Measurements from ENCODE around the gene NEIL1.
"Not testable (repeated sequence)": the region's sequence is repeated elsewhere in the genome, so short reads cannot be mapped to it uniquely, and the experiment has no call there.

NEIL1 gene, protein sequence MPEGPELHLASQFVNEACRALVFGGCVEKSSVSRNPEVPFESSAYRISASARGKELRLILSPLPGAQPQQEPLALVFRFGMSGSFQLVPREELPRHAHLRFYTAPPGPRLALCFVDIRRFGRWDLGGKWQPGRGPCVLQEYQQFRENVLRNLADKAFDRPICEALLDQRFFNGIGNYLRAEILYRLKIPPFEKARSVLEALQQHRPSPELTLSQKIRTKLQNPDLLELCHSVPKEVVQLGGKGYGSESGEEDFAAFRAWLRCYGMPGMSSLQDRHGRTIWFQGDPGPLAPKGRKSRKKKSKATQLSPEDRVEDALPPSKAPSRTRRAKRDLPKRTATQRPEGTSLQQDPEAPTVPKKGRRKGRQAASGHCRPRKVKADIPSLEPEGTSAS

DNA sequence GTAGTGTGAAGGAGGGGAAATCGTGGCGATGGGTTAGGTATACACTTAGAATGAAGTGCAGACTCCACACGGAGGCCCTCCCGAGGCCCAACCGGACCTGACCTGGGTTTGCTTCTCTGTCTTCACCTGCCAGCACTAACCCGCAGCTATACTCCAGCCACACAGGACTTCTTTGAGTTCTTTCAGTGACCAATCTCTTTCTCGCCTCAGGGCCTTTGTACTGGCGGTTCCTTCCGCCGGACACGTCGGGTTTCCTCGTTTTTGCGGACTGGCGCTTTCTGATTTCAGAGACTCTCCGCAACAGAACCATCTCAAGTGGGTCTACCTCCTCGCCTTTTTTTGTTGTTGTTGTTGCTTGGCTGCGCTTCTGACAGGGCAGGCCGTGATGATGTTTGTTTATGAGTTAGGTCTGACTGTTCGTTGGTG is at the start of gene NEIL1:
Gene NEIL1 (plus strand): TSS at position 244 of the 426 bp plus-strand sequence. CDS start 1,867 bp downstream, outside the sequence.
- DNase-seq, result peak; percentile 11

DNA sequence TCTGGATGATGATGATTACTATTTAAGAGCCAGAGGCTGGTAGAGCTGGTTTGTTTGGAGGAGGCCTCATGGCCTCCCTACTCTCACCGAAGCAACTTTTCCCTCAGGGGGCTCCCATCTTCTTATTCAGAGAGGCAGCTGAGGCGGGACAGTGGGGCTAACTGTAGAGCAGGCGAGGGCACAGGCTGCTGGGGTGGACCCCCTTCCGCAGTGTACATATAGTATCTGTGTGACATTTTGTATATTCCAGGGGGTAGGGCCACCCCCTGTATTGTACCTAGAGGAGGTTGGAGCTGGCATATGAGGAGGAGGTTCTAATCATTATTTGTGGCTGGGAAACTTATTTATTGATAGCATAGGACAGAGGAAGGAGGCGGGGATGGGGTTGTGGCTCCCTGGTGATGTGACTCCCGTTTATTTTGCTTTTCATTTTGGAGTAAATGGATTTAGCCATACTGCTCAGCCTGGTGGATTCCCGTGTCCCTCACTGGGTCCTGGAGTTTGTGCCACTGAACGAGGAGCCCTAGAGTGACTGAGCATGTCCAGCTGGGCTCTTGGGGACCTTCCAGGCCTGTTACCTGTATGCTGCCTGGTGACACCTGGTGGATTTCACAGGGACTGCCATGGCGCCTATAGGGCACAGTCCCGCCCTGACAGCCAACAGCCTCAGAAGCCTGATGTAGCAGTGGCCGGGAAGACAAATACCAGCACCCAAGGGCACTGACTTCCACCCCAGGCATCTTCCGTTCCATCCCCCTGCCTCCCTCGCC is 48.1 kb upstream of the NEIL1 start:
- DNase-seq, result not testable (repeated sequence)

DNA sequence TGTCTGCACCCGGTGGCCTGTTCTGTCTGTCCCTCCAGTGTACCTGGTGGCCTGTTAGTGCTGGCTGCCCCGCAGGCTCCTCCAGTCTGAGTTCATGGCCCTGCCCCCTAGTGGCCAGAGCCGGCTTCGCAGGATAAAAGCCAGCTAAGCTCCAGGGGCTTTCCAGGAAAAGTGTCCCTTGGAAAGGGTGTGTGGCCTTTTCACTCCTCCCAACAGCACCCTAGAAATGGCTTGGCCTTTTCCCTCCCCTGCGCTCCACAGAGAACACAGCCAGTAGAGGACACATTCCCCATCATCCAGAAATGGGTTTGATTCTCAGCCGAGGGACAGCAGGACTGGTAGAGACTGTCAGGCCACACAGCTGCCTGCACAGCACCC is 47.5 kb upstream of the NEIL1 start:
- peak; percentile 5 for DNase-seq

DNA sequence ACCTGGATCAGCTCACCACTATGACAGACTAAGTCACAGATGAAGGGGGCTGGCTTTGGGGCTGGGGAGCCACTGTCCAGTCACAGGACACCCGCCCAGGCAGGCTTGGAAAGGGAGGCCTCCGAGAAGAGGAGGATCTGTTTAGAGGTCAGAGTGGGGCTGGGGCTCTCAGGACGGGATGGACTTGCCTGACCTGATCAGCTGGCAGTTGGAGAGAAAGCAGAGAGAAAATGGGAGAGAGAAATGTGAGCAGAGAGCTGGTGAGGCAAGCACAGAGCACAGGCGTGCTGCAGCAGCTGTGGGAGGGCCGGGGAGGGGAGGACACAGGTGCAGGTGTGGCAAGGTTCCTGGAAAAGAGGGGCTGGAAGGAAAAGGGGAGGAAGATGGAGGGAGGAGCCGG is 46.8 kb upstream of the NEIL1 start:
- DNase-seq, result not testable (repeated sequence)

DNA sequence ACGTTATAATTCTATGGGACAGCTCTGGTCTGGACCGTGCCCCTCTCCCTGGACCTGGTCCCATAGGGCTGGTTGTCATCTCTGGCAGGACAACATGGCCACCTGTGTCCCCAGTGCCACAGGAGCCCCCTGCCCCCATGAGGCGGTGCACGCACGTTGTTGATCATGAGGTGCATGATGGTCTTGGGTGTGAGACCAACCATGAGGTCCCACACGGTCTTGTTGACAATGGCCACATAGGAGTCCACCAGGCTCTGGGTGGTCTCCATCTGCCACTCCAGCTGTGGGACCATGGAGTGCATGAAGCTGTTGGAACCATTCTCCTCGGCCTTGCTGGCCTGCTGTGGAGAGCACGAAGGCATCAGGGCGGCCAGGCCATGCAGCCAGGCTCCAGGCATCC is 44.5 kb upstream of the NEIL1 start:
- no peak for DNase-seq

- DNase-seq, result not testable (repeated sequence)
Measured at GRCh38 chr15:75302753-75303152, 44.1 kb upstream of the NEIL1 start.

DNA sequence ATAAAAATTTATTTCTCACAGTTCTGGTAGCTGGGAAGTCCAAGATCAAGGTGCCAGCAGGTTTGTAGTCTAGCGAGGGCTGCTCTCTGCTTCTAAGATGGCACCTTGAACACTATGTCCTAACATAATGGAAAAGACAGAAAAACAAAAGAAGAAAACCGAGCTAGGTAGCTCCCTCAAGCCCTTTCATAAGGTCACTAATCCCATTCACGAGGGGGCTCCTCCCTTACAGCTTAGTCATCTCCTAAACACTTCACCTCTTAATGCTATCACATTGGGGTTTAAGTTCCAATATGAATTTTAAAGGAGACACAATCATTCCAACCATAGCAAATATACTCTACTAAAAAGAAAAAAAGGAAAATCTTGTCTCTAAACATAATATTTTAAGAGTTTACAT is 40.7 kb upstream of the NEIL1 start:
- DNase-seq, result no peak

- peak; percentile 7 for DNase-seq
Measured at GRCh38 chr15:75307778-75308390, 39.0 kb upstream of the NEIL1 start.

GRCh38 chr15:75309711-75310110 is 37.1 kb upstream of the NEIL1 start:
- no peak for DNase-seq

- DNase-seq, result not testable (repeated sequence)
Measured at GRCh38 chr15:75312548-75312947, 34.3 kb upstream of the NEIL1 start.

DNA sequence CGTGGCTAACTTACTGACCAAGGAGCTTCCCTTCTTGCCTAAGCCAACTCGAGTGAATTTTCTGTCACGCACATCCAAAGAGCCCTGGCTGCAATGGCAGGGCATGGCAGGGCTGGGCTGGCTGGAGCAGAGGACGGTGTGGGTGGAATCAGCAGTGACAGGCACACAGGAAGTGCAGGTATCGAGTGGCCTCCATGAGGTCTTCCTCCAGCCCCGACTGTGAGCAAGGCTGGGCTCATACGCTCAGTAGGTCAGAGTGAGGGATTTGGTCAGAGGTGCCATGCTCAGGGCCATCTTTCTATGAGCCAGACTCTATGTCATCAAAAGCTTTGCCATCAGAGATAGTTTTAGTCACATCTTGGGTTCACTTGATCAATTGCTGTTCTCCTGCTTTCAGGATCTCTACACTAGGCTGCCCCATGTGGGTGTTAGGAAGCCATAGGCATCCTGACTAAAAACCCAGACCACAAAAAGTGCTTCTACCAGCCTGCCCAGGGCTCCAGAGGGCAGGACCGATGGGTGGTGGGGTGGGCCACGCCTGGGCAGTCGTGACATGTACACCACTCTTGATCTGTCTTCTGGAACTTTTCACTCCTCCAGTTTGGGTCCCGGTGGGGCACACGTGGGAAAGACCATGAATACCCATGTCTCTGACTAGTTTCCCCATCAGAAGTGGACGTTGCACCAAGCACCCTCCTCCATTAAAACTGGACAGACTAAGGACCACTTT is 33.6 kb upstream of the NEIL1 start:
- no peak for DNase-seq

DNA sequence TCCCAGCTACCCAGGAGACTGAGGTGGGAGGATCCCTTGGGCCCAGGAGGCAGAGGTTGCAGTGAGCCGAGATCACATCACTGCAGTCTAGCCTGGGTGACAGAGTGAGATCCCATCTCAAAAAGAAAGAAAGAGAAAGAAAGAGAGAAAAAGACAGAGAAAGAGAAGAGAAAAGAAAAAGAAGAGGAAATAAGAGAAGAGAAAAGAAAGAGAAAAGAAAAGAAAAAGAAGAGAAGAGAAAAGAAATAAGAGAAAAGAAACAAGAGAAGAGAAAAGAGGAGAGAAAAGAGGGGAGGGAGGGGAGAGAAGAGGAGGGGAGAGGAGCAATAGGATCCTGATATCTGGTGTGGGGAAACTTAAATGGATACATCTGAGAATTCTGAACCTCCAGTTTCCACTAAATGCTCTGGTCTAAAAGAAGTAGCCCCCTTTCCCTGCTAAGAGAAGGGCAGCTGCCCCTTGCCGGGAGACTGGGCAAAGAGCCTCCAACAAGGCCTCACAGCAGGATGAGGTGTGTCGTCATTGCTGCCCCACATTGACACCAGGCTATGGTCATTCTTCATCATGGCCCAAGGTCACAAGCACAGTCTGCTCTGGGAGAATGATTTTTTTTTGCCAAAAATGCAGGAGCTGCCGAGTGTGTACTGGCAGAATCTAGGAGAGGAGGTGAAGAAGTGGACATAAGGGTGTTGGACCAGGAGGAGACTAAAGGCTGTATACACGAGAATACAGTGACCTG is 32.1 kb upstream of the NEIL1 start:
- DNase-seq, result no peak

DNA sequence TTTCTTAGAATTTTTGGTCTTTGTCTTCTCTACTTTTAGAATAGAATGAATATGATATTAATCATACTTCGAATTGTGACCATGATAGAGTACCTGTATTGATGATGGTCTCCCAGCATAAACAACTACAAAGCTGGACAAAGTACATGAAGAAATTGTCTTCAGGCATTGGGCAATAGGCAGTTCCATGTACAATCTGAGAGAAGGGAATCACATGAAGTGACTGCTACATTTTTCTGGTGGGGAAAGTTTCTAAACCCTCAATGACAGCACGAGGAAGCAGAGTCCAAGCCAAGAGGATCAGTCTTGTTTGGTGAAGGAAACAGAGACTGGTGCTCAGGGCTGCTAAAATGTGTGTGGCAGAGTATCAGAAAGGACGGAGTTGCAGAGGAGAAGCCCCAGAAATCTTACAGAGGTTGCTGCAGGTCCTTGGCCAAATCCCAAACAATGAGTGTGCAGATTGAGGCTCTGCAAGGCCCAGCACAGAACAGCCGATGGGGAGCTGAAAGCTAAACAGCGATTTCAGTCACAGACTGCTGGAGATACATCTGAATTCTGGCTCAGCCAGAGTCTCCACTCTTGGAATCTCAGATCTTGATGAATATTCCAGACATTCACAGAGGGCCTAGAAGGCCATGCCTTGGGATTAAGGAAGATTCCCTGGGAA is 27.5 kb upstream of the NEIL1 start:
- not testable (repeated sequence) for DNase-seq

- DNase-seq, result no peak
Measured at GRCh38 chr15:75321711-75322110, 25.1 kb upstream of the NEIL1 start.

DNA sequence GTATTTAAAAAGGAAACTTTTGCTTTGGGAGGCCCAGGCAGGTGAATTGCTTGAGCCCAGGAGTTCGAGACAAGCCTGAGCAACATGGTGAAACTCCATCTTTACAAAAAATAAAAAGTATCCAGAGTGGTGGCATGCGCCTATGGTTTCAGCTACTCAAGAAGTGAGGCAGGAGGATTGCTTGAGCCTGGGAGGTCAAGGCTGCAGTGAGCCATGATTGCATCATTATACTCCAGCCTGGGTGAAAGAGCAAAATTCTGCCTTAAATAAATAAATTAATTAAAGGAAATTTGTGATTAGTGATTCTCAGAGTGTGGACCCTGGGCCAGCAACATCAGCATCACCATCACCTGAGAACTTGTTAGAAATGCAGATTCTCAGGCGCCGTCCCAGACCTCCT is 20.9 kb upstream of the NEIL1 start:
- DNase-seq, result no peak

DNA sequence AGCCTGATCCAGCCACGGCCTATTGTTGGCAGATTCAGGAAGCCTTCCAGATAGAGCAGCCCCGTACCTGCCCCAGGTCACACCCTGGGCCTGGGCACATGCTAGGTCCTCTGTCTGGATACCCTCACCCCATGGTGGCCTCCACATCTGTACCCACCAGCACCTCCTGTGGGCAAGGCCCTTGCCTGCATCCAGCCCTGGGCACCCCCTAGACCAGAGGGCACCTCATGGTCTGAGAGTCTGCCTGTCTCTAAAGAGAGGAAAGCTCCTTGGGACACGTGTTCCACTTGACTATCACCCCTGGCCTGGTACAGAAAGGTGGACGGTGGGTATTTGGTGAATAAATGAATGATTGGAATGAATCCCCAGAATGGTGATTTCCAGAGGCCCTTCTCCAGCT is 19.8 kb upstream of the NEIL1 start:
- no peak for DNase-seq

GRCh38 chr15:75327491-75327890 is 19.3 kb upstream of the NEIL1 start:
- no peak for DNase-seq

GRCh38 chr15:75328493-75329314 is 18.1 kb upstream of the NEIL1 start:
- no peak for DNase-seq

DNA sequence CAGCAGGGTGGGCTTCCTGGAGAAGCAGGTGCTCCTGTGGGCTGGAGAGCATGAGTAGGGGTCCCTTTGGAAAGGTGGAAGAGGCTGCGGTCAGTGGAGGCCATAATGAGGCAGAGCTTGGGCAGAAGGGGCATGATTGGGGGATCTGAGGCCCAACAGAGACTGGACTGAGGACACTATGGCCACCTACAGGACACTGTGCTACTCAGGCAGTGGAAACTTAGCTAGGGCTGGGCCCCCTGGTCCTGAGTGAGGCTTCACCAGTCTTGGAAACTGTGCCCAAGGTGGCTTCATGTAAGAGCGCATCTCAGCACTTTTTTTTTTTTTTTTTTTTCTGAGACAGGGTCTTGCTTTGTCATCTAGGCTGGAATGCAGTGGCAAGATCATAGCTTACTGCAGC is 17.3 kb upstream of the NEIL1 start:
- DNase-seq, result no peak

GRCh38 chr15:75332093-75332492 is 14.7 kb upstream of the NEIL1 start:
- not testable (repeated sequence) for DNase-seq

All from CD4-positive, alpha-beta T cell treated with Interleukin-6 for 4 hours (primary cell).